Measurements from ENCODE around the gene COX4I2.

DNA sequence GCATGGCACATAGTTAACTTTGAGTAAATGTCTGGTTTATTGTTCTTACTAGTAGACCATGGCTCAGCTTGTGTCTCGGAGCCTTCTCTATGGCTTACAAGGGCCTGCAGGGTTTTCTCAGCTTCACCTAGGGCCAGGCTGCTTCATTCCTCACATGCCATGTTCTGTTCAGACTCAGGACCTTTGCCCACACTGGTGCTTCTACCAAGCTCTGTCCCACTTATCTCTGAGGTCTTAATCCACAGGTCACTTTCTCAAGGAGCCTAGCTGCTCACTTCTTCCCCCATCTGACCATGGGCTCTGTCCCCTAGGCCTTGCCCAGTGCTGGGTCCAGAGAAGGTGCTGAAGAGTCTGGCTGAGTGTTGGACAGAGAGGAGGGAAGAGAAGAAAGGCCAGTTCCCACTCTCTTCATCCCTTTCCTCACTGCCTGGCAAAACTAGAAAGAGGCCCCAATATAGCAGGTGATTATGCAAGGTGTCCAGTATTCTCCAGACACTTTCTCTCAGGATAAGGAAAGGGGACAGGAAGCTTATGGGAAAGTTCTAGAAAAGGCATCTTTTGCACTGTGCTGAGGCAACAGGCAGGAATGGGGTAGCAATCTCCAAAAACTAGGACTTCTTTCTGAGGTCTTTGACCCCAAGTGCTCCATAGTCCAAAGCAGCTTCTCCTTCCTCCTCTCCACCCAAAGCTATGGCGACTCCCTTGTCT lies 40.0 kb downstream of the COX4I2 start:
- TF ChIP-seq EZH2phosphoT487 (IDR thresholded peaks at IDR 0.05; ENCODE audit: insufficient read depth, low read depth), result no peak
- no peak for TF ChIP-seq EZH2 (IDR thresholded peaks at IDR 0.05; ENCODE audit: insufficient read depth, poor library complexity, severe bottlenecking)

All from GM23248 (cell line).